HL-60 (cell line): Measurements from ENCODE around the gene DUSP1.

ENCODE experiments used
- GABPA ChIP-seq: IDR thresholded peaks from 2 replicates; pipeline ENCODE4 v1.6.1; 2012; ENCODE audit warnings: low read depth
- POLR2AphosphoS5 ChIP-seq: IDR thresholded peaks from 2 replicates; pipeline ENCODE4 v1.6.1; 2012; ENCODE audit warnings: low read depth
- REST ChIP-seq: IDR thresholded peaks from 2 replicates; pipeline ENCODE4 v1.6.1; 2012; ENCODE audit warnings: low read depth; ENCODE audit not compliant: insufficient replicate concordance
- SPI1 ChIP-seq: IDR thresholded peaks from 2 replicates; pipeline ENCODE4 v1.6.1; 2012; ENCODE audit warnings: low read depth, mild to moderate bottlenecking, borderline replicate concordance
- TF ChIP-seq, protein P1 (sequence below): IDR thresholded peaks from one replicate; pipeline ENCODE4 v1.5.1; 2011; ENCODE audit warnings: low read length, control low read depth, inconsistent platforms; ENCODE audit not compliant: insufficient read depth

- no peak for TF ChIP-seq POLR2AphosphoS5
- TF ChIP-seq, protein P1, sequence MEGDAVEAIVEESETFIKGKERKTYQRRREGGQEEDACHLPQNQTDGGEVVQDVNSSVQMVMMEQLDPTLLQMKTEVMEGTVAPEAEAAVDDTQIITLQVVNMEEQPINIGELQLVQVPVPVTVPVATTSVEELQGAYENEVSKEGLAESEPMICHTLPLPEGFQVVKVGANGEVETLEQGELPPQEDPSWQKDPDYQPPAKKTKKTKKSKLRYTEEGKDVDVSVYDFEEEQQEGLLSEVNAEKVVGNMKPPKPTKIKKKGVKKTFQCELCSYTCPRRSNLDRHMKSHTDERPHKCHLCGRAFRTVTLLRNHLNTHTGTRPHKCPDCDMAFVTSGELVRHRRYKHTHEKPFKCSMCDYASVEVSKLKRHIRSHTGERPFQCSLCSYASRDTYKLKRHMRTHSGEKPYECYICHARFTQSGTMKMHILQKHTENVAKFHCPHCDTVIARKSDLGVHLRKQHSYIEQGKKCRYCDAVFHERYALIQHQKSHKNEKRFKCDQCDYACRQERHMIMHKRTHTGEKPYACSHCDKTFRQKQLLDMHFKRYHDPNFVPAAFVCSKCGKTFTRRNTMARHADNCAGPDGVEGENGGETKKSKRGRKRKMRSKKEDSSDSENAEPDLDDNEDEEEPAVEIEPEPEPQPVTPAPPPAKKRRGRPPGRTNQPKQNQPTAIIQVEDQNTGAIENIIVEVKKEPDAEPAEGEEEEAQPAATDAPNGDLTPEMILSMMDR, result no peak
- TF ChIP-seq GABPA, result no peak
- TF ChIP-seq REST, result no peak
- no peak for TF ChIP-seq SPI1
These were observed 41.4 kb downstream of the DUSP1 start for GRCh38 chr5:172729588-172729987.
